Epithelial cell of esophagus (primary cell): ENCODE measurements around the gene APC2.

Experiments used
- DNase-seq: peaks from one replicate; pipeline ENCODE4 v3.0.0; 2010; ENCODE audit warnings: low read depth
- H3K4me3 ChIP-seq: 2 replicates; pipeline ENCODE4 v1.5.1; 2011; ENCODE audit warnings: mild to moderate bottlenecking, low read length, control low read depth
- TF ChIP-seq, protein P1 (sequence below): IDR thresholded peaks from 2 replicates; pipeline ENCODE4 v1.5.1; 2011; ENCODE audit warnings: low read depth, mild to moderate bottlenecking, low read length, control low read depth, inconsistent platforms; ENCODE audit not compliant: insufficient read depth; ENCODE audit errors: missing control alignments

Gene APC2

GRCh38 chr19:1445932-1446712 is 3.8 kb upstream of the APC2 start:
- no peak overlapping the region for H3K4me3 ChIP-seq
- TF ChIP-seq, protein P1, sequence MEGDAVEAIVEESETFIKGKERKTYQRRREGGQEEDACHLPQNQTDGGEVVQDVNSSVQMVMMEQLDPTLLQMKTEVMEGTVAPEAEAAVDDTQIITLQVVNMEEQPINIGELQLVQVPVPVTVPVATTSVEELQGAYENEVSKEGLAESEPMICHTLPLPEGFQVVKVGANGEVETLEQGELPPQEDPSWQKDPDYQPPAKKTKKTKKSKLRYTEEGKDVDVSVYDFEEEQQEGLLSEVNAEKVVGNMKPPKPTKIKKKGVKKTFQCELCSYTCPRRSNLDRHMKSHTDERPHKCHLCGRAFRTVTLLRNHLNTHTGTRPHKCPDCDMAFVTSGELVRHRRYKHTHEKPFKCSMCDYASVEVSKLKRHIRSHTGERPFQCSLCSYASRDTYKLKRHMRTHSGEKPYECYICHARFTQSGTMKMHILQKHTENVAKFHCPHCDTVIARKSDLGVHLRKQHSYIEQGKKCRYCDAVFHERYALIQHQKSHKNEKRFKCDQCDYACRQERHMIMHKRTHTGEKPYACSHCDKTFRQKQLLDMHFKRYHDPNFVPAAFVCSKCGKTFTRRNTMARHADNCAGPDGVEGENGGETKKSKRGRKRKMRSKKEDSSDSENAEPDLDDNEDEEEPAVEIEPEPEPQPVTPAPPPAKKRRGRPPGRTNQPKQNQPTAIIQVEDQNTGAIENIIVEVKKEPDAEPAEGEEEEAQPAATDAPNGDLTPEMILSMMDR = no peak
- DNase-seq = no peak

GRCh38 chr19:1446713-1447481 is 3.0 kb upstream of the APC2 start:
- H3K4me3 ChIP-seq = no peak overlapping the region
- DNase-seq = no peak
- TF ChIP-seq, protein P1 = no peak

- DNase-seq = no peak
- H3K4me3 ChIP-seq = no peak overlapping the region
- TF ChIP-seq, protein P1 = no peak
Observed at GRCh38 chr19:1447504-1447903, 2.4 kb upstream of the APC2 start.

DNA sequence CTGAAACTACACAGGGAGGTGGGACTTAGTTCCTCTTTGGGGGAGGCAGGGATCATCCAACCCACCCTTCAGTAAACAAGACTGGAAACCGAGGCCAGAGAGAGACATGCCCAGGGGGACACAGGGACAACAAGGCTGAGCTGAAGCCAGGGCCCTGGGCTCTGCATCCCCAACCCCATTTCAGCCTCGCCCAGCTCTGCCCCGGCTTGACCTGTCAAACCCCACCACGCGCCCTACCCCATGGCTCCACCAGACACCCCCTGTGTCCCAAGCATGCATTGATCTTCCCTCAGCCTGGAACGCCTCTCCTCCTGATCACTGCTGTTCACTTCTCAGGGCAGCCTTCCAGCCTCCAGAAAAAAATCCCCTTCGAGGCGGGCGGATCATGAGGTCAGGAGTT is 2.0 kb upstream of the APC2 start:
- H3K4me3 ChIP-seq = no peak overlapping the region
- no peak for DNase-seq
- TF ChIP-seq, protein P1 = no peak

DNA sequence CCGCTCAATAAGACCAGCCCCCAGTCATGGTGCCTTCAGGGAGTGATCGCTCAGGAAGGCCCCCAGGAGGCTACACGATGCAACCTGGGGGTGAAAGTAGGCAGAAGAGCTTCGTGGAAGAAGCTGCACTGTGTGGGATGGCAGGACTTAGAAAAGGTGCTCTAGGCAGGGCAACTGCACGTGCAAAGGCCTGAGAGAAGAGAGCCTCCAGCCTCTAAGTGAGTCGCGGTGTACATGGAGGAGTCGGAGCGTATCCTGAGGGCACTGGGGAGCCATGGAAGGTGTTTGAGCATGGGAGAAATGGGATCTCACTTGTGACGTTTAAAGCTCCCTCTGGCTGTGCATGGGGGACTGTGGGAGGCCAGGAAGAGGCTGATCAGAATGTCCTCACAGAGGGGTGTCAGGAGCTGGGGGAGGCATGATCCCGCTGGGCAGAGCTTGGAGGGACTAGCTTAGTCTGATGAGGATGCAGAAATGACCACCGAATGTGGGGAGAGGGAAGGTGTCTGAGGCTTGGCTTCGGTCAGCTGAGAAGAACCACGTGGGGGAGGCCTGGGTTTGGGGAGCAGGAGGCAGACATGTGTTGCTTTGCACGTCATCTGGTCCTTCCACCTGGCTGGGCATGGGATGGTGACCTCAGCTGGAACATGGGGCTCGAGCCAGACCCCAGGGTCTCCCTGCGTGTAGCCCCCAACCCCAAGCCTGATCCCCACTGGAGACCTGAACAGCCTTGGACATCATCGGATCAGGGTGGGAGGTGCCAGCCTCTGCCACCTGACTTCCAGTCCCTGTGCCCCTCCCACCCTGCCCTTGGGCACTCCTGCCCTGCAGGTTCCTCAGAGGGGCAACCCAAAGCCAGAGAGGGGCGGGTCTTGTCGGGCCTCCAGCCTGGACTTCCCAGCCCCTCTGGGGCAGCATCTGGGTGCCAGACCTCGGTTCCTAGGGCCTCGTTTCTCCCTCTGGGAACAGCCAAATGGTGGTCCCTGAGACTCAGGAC is 1.1 kb downstream of the APC2 start:
- no peak for DNase-seq
- TF ChIP-seq, protein P1 = no peak
- no peak overlapping the region for H3K4me3 ChIP-seq

DNA sequence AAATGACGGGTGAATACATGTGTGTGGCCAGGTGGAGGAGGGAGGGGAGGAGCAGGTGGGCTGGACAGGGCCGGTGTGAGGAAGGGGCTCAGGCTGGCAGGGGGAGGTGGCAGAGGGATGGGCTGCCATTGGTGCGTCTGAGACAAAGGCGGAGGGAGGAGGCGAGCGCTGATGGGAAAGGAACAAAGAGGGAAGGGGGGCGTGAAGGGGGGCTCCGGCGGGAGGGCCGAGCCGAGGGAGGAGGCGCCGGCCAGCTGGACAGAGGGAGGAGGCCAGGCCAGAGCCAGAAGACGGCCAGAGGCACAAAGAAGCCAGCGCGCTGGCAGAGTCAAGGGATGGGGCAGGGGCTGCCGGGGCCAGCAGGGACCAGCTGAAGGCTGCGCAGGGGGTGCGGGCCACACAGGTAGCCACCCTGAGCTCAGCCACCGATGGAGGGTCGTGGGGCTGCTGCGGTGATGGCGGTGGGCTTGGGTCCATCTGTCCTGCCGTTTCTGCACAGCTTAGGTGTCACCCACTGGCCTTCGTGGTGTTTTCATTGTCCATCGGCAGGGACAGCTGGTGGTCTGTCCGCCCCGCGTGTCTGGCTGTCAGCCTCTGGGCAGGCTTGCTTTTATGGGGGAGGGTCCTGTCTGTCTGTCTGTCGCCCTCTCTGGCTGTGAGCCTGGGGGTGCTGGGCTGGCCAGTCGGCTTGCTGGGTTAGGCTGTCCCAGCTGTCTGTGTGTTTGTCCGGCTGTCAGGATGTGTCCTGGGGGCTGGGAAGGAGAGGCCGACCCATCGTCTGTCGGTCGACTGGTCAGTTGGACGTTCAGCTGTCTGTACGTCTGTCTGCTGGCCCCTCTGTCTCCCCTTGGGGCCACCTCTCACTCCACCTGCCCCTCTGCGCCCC is 2.2 kb downstream of the APC2 start:
- H3K4me3 ChIP-seq = no peak overlapping the region
- TF ChIP-seq, protein P1 = no peak
- no peak for DNase-seq
